Spleen (tissue), 7 donors: ENCODE data around the gene KRT8.

ENCODE experiments used
- POLR2AphosphoS5 ChIP-seq, 3 donors: sonication (generic); formaldehyde crosslinking; IDR thresholded peaks; one replicate each; pipeline ENCODE4 v1.5.1; 2017; ENCODE audit warnings: antibody characterized with exemption in 3 of 3
- TF ChIP-seq, protein P1 (sequence below), 11 experiments: fragments of 200-600 bp in 7 of 11; fragments of 450-650 bp in 4 of 11; sonication (generic) in 4 of 11; IDR thresholded peaks in 8 of 11; conservative IDR thresholded peaks in 3 of 11; 1 replicate in 7 of 11; 2 replicates in 4 of 11; pipeline versions ENCODE4 v1.4.0 to v1.8.0; 2016 to 2021; ENCODE audit warnings: antibody characterized with exemption in 11 of 11, inconsistent platforms in 4 of 11, mild to moderate bottlenecking in 1 of 11
- donor health status: DM: no; HTN: no; CAD: no; lungs with moderate emphysema.
- donor health status: DM: no; HTN: no; CAD: no.
- donor health status: DM: no; HTN: no; CAD: no.

GRCh38 chr12:52856787-52857186 is 48.1 kb downstream of the KRT8 start:
- no peak for TF ChIP-seq POLR2AphosphoS5 (IDR thresholded peaks at IDR 0.05)
- TF ChIP-seq, protein P1, sequence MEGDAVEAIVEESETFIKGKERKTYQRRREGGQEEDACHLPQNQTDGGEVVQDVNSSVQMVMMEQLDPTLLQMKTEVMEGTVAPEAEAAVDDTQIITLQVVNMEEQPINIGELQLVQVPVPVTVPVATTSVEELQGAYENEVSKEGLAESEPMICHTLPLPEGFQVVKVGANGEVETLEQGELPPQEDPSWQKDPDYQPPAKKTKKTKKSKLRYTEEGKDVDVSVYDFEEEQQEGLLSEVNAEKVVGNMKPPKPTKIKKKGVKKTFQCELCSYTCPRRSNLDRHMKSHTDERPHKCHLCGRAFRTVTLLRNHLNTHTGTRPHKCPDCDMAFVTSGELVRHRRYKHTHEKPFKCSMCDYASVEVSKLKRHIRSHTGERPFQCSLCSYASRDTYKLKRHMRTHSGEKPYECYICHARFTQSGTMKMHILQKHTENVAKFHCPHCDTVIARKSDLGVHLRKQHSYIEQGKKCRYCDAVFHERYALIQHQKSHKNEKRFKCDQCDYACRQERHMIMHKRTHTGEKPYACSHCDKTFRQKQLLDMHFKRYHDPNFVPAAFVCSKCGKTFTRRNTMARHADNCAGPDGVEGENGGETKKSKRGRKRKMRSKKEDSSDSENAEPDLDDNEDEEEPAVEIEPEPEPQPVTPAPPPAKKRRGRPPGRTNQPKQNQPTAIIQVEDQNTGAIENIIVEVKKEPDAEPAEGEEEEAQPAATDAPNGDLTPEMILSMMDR (IDR thresholded peaks at IDR 0.05 in 8 of 11, conservative IDR thresholded peaks at IDR 0.05 in 3 of 11) = no peak
